MM.1S (cell line): ENCODE measurements around the gene RHOT1.

Experiments
- CTCF ChIP-seq: fragments of 300-600 bp; sonication (generic); IDR thresholded peaks from 2 replicates; pipeline ENCODE4 v1.5.1; 2016; ENCODE audit warnings: antibody characterized with exemption, low read length, mixed read lengths
- EZH2 ChIP-seq: fragments of 300-600 bp; sonication (generic); optimal IDR thresholded peaks from 2 replicates; pipeline ENCODE3; 2017; ENCODE audit warnings: low read depth, mild to moderate bottlenecking, antibody characterized with exemption, low read length, mixed read lengths
- EZH2phosphoT487 ChIP-seq: fragments of 300-600 bp; sonication (generic); IDR thresholded peaks from 2 replicates; pipeline ENCODE4 v1.6.1; 2018; ENCODE audit warnings: antibody characterized with exemption, low read length

- TF ChIP-seq CTCF (no peak), EZH2 (no peak), EZH2phosphoT487 (no peak)
These were observed 14.9 kb downstream of the RHOT1 start for GRCh38 chr17:32157225-32157624.
